GM12892 (cell line): ENCODE data around the gene ZFHX2.

Experiments used
- DNase-seq: peaks from one replicate; pipeline ENCODE4 v3.0.0; 2011; ENCODE audit not compliant: insufficient read length
- FAIRE-seq: peaks from 2 replicates; lab custom pipeline; 2011; peaks lifted over from hg19 to GRCh38; lab: Jason Lieb, UNC
- POLR2A ChIP-seq: IDR thresholded peaks from 2 replicates; pipeline ENCODE4 v1.6.1; 2011; ENCODE audit warnings: low read depth, low read length, control low read depth
- POLR2AphosphoS5 ChIP-seq: IDR thresholded peaks from 2 replicates; pipeline ENCODE4 v1.6.1; 2011; ENCODE audit warnings: low read depth, low read length, control low read depth
- TAF1 ChIP-seq: IDR thresholded peaks from 2 replicates; pipeline ENCODE4 v1.6.1; 2011; ENCODE audit warnings: low read depth, mild to moderate bottlenecking, control low read depth, low read length, borderline replicate concordance

ZFHX2 gene

DNA sequence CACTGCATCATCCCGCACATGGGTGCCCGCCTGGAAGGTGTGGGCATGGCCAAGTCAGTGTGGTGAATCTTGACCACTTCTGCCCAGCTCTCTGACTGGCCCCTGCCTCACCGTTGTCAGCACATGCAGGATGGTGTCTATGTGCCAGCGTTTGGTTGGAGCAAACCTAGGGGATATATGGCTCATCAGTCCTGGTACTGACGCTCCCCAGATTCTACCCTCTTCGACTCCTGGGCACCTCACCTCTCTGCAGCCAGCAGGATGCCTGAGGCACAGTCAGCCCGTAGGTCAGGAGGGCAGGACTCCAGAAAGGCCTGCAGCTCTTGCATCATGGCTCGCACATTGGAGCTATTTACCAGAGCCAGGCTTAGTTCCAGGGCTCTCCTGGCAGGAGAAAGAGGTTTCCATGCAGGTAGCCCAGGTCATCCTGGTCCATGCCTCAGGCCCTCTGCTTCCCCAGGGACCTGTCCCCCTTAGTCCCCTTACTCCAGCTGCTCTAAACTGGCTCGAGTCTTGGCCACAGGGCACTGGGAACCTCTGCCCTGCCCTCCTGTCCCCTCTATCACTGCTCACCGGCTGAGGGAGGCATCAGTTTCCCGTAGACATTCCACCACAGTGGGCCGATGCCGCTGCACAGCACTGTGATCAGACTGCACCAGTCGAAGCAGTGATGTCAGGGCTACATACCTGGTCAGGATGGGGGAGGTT lies 12.1 kb upstream of the ZFHX2 start:
- DNase-seq: no peak
- FAIRE-seq: no peak
- TF ChIP-seq POLR2AphosphoS5: peak; percentile 6; the same call in 1 of the 2 replicates
- no peak for TF ChIP-seq TAF1

DNA sequence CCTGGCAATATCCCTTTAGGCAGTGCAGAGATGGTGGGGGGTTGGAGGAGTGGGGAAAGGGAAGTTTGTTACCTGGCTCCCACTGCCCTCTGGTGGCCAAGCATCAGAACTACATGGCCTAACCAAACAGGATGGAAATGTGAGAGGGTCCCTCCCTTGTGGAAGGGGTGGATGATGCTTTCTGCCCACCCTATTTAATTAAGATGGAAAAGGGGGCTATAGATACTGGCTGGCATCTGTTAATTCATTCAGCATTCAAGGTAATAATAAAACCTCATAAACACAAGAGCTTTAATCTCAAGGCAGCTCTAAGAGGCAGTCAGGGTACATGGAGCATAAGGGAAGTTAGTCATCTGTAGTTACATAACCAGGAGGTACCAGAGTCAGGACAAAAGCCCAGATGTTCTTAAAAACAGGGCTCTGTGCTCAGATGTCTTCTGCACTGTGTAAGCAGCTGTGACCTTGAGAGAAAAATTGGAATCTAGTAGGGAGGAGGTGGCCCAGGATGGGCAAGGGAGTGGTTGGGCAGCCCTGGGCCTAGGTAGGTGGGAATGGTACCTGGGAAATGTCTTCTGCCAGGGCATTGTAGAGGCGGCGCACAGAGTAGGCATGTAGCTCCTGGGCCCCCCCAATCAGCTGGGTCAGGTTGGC lies 11.4 kb upstream of the ZFHX2 start:
- FAIRE-seq: peak; percentile 48
- no peak for TF ChIP-seq TAF1
- TF ChIP-seq POLR2A: no peak; the same call in 1 of the 2 replicates
- TF ChIP-seq POLR2AphosphoS5: no peak
- DNase-seq: no peak

DNA sequence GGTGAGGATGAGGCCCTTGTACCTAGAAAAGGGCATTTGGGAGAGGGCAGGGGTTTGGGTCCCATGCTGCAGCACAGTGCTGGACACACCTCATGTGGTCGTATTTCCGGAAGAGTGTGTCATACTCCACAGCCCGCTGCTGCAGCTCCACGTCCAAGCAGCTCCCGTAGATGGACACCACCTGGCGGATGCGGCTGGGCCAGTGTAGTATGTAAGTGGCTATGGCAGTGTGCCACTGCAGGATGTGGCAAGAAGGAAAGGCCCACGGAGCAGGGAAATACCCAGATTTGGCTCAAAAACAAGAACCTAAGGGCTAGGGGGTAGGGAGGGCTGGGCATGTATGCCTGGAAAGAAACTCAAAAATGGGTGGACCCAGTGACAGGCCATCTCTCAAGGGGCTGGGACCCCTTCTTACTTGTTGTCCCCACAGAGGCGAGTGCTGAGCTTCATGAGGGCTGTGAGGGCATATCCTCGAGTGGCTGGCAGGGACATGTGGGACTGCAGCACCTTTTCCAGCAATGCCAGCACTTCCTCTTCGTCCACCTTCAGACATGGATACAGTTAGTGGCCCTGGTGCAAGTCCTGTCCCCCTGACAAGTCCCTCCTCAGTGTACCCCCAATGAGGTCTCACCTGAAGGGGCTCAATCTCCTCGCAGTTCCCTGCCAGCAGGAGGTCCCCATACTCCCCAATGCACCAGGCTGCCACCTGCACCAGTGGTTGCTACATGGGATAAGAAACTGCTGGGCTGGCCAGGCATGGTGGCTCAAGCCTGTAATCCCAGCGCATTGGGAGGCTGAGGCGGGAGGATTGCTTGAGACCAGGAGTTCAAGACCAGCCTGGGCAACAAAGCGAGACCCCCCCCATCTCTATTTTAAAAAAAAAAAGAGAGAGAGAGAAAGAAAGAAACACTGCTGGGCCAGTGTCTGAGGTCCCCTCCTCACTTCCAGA lies 10.6 kb upstream of the ZFHX2 start:
- no peak for DNase-seq
- no peak for FAIRE-seq
- TF ChIP-seq POLR2A: no peak
- TF ChIP-seq POLR2AphosphoS5: no peak
- no peak for TF ChIP-seq TAF1

DNA sequence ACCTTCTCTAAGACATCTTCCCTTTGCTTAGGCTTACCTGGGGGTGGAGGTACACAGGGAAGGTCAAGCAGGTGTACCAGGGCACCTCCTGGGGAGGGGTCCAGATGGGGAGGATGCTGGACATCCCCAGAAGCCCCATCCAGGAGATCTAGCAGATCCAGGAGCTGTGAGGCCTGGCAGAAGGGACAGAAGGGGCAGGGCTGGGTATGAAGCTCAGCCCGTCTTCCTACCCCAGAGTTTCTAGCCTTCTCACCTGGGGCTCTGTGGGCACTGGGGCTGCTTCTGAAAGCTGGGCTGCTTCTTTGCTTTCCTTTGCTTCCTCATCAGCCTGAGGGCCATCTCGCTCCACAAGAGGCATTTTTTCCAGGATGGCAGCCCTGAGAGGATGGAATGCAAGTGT lies 9.7 kb upstream of the ZFHX2 start:
- FAIRE-seq (no peak), DNase-seq (no peak)
- TF ChIP-seq POLR2A (no peak), TAF1 (no peak), POLR2AphosphoS5 (no peak)

DNA sequence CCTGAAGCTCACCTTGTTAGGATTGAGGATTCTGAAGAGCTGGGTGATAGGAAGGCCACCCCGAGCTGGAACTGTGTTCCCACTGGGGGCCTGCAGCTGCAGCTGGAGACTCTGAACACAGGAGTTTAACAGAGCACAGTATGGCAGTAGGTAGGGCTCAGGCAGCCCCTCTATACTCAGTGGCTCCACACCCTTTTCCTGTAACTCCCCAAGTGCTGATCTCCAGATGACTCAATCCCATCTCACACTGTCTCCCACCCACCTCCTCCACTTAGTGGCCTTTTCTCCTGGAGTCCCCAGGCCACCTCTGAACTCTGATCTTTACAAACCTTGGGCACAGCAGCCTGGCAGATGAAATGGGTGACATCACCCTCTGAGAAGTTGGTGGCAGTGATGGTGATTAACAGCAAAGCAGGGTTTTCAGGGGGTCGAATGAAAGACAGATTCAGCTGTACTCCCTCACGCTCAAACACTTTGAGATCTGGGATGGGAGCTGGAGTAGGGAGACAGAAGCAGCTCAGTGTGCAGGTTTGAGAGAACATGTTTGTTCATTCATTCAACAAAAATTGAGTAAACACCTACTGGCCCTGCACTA lies 8.5 kb upstream of the ZFHX2 start:
- DNase-seq (no peak), FAIRE-seq (no peak)
- TF ChIP-seq POLR2A (peak; percentile 6; the same call in 1 of the 2 replicates), TAF1 (no peak)

- FAIRE-seq (no peak), DNase-seq (no peak)
- TF ChIP-seq POLR2A (no peak; the same call in 1 of the 2 replicates), POLR2AphosphoS5 (0 out of 2 replicates have a peak, but pooled peaks have one; percentile 16)
Measured at GRCh38 chr14:23559010-23559925, 7.7 kb upstream of the ZFHX2 start.

- no peak for FAIRE-seq
Measured at GRCh38 chr14:23558346-23559009, 6.9 kb upstream of the ZFHX2 start.

GRCh38 chr14:23557946-23558345 lies 6.4 kb upstream of the ZFHX2 start:
- DNase-seq (no peak), FAIRE-seq (no peak)
- TF ChIP-seq POLR2AphosphoS5 (no peak), TAF1 (no peak), POLR2A (no peak)

More at GRCh38 chr14:23558346-23559009, 6.9 kb upstream of the ZFHX2 start:
- no peak for DNase-seq
- TF ChIP-seq POLR2AphosphoS5 (no peak), TAF1 (no peak), POLR2A (no peak)

DNA sequence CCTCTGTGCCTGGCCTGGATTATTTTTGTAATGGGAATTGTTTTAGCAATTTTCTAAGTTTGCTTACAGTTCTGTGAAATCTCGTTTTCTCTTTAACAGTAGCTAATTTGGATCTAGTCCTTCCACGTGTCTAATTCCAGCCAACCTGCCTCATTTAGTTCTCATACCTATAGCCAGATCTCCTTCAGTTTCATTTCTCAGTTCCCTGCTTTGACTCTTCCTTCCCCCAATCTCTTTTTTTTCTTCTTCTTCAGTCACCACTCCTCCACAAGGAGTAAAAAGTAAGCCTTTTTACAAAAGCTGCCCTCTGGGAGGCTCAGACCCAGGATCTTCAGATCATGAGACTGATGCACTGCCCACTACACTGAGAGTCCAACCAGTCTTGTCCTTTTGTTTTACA lies 6.0 kb upstream of the ZFHX2 start:
- DNase-seq (no peak), FAIRE-seq (no peak)
- TF ChIP-seq POLR2A (0 out of 2 replicates have a peak, but pooled peaks have one; percentile 1), POLR2AphosphoS5 (no peak)
